ENCODE results near the gene GRK2. TPM values are rescaled to one million over a fixed set of nuclear protein-coding genes. Genes with fewer than 3 reads are reported as not detected.
A peak's percentile ranks its signal among the peaks of the same experiment; 100 is the strongest.

The GRK2 gene
- total RNA-seq, 4 donors from 2014 or later, result 42.6 to 106 (median 50.7) TPM

DNA sequence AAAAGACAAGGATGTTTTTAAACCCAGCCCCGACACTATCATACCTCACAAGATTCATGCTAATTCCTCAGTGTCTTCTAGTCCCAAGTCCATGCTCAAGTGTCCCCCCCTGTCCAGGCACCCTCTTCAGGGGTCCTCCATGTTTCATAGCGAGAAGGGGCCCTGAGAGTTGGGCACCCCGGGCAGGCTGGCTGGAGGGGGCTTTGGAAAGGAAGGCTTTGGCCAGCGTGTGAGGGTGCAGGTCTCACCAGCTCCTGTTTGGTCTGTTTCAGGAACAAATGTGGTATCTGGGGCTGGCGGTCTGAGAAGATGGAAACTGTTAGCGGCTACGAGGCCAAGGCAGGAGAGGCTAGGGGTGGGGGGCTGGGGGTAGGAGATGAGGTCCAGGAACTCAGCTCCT is 32.5 kb downstream of the GRK2 start:
- TF ChIP-seq, protein P1, sequence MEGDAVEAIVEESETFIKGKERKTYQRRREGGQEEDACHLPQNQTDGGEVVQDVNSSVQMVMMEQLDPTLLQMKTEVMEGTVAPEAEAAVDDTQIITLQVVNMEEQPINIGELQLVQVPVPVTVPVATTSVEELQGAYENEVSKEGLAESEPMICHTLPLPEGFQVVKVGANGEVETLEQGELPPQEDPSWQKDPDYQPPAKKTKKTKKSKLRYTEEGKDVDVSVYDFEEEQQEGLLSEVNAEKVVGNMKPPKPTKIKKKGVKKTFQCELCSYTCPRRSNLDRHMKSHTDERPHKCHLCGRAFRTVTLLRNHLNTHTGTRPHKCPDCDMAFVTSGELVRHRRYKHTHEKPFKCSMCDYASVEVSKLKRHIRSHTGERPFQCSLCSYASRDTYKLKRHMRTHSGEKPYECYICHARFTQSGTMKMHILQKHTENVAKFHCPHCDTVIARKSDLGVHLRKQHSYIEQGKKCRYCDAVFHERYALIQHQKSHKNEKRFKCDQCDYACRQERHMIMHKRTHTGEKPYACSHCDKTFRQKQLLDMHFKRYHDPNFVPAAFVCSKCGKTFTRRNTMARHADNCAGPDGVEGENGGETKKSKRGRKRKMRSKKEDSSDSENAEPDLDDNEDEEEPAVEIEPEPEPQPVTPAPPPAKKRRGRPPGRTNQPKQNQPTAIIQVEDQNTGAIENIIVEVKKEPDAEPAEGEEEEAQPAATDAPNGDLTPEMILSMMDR (IDR thresholded peaks at IDR 0.05), result no peak
- ATAC-seq (ENCODE audit: low FRiP score), result no peak
- DNase-seq (ENCODE audit: low spot score), result no peak

DNA sequence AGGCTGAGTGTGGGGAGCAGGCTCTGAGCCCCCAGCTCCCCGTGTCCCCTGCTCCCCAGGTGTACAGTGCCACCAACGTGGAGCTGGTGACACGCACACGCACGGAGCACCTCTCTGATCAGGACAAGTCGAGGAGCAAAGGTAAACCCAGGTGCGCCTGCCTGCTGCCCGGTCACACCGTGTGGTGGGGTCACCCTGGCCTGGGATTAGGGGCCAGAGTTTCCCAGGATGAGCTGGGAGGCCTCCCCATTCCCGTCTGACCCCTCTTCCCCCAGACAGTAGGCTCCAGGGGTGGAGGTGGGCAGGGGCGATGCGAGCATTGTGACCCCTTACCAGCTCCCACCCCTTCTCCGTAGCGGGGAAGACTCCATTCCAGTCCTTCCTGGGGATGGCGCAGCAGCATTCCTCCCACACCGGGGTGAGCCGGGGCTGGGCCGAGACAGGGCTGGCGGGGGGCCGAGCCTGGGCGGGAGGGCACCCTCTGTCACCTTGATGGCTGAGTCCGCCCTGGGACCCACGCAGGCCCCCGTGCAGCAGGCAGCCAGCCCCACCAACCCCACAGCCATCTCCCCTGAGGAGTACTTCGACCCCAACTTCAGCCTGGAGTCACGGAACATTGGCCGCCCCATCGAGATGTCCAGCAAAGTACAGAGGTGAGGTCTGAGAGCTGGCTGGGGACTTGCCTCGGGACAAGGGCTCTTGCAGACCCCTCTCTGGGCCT is 33.4 kb downstream of the GRK2 start:
- no peak for DNase-seq (ENCODE audit: low spot score)

DNA sequence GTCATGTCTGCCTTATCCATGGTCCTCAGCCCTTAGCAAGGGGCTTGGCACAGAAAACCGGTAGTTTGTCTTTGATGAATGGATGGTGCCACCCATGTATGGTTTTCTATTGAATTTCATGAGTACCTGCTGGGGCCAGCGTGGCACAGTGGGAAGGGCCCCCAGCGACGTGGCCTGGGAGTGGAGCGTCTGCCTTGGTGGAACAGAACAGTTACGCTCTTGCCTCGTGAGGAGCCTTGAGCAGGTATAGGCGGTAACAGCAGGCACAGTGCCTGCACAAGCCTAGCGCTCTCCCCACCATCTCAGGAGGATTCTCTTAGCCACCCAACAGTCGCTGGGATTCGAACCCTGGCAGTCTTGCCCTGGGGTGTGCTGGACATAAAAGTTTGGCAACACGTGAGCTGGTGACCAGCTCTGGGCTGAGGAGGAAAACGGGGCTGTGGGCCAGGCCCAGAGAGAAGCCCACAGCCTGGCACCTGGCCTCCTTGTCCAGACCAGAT is 34.0 kb downstream of the GRK2 start:
- ATAC-seq (ENCODE audit: low FRiP score), result no peak
- DNase-seq (ENCODE audit: low spot score), result no peak
- TF ChIP-seq, protein P1 (IDR thresholded peaks at IDR 0.05), result no peak

More for the DNA sequence above, 33.4 kb downstream of the GRK2 start:
- TF ChIP-seq, protein P1 (IDR thresholded peaks at IDR 0.05), result no peak
- ATAC-seq (ENCODE audit: low FRiP score), result no peak

DNA sequence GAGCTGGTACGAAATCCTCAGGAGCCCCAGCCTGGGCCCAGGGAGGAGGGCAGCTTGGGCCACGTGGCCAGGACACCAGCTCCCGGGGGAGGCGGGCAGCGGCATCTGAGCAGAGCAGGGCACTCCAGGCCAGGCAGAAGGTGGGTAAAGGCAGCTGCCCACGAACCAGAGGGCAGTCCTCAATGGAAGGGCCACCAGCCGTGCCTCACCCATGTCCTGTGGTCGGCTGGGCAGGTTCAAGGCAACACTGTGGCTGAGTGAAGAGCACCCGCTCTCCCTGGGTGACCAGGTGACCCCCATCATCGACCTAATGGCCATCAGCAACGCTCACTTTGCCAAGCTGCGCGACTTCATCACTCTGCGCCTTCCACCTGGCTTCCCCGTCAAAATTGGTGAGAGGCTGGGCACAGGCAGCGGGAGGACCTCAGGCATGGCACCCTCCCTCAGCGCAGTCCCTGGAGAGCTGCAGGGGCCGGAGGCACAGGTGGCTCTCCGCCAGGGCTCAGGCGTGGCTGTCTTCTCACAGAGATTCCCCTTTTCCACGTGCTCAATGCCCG is 34.6 kb downstream of the GRK2 start:
- TF ChIP-seq, protein P1 (IDR thresholded peaks at IDR 0.05), result no peak
- DNase-seq (ENCODE audit: low spot score) (no peak), ATAC-seq (ENCODE audit: low FRiP score) (no peak)

DNA sequence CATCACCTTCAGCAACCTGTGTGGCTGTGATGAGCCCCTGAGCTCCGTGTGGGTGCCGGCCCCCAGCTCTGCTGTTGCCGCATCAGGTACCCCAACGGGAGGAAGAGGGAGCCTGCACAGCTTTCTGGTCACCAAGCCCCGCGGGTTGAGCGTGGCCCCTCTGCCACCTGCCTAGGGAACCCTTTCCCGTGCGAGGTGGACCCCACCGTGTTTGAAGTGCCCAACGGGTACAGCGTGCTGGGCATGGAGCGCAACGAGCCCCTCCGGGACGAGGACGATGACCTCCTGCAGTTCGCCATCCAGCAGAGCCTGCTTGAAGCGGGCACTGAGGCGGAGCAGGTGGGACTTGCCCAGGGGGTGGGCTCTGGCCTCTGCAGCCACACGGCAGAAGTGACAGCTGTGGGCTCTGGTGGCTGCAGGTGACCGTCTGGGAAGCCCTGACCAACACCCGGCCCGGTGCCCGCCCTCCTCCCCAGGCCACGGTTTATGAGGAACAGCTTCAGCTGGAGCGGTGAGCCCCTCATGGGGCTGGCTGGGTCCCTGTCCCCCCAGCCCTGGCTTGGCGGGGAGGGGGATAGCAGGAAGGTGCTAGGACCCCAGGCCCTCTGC is 35.1 kb downstream of the GRK2 start:
- no peak for DNase-seq (ENCODE audit: low spot score)

DNA sequence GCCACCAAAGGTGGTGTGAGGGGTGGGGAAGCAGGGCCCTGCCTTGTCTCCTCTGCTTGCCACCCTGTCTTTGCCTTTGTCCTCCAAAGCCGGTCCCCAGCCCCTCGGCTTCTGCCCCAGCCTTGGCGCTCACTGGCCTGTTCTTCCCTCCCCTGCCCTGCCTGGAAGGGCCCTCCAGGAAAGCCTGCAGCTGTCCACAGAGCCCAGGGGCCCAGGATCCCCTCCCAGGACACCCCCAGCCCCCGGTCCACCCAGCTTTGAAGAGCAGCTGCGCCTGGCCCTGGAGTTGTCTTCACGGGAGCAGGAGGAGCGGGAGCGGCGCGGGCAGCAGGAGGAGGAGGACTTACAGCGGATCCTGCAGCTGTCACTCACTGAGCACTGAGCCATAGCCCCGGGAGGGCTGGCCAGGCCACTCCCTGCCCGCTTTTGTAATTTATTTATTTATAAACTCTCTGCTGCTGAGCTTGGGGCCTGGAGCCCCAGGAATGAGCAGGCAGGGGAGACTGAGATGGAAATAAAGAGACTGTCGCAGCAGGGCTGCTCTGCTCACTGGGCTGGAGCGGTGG is 35.8 kb downstream of the GRK2 start:
- ATAC-seq (ENCODE audit: low FRiP score), result peak; percentile 39
- DNase-seq (ENCODE audit: low spot score), result no peak
- TF ChIP-seq, protein P1 (IDR thresholded peaks at IDR 0.05), result no peak

More for the DNA sequence above, 35.1 kb downstream of the GRK2 start:
- TF ChIP-seq, protein P1 (IDR thresholded peaks at IDR 0.05), result no peak
- ATAC-seq (ENCODE audit: low FRiP score), result no peak
